Measurements from ENCODE around the gene KIF19. TPM values are rescaled to one million over a fixed set of nuclear protein-coding genes. Genes with fewer than 3 reads are reported as not detected.

KIF19 gene
- total and polyA plus RNA-seq, 2 donors (not counting 1 experiment from before 2014, with no cell fraction given): not detected

GRCh38 chr17:74394275-74394950, 68.4 kb downstream of the KIF19 start:
- H3K27ac Mint-ChIP-seq: no peak overlapping the region
- no peak overlapping the region for H3K4me3 ChIP-seq (ENCODE audit: control extremely low read depth in 1 of 5, extremely low read depth in 1 of 5, insufficient read depth in 1 of 5, low read depth in 2 of 5, low read length in 4 of 5)
- H3K36me3 ChIP-seq (replicated peaks in 1 of 2; ENCODE audit: control extremely low read depth in 1 of 2, control insufficient read depth in 1 of 2, extremely low read depth in 1 of 2, insufficient read depth in 2 of 2, low read length in 1 of 2): no peaks in the 10 kb centered on the region
- POLR2A ChIA-PET: no interaction called here
- no peak overlapping the region for H3K27ac ChIP-seq (ENCODE audit: low read length in 2 of 2)
- no peaks in the 10 kb centered on the region for H4K20me1 ChIP-seq (ENCODE audit: control insufficient read depth, insufficient read depth, low read length, poor library complexity, severe bottlenecking)
- no peak for TF ChIP-seq EZH2 (IDR thresholded peaks at IDR 0.05; ENCODE audit: borderline replicate concordance, insufficient read depth, low read depth, low read length, poor library complexity, severe bottlenecking)
- TF ChIP-seq, protein P1, sequence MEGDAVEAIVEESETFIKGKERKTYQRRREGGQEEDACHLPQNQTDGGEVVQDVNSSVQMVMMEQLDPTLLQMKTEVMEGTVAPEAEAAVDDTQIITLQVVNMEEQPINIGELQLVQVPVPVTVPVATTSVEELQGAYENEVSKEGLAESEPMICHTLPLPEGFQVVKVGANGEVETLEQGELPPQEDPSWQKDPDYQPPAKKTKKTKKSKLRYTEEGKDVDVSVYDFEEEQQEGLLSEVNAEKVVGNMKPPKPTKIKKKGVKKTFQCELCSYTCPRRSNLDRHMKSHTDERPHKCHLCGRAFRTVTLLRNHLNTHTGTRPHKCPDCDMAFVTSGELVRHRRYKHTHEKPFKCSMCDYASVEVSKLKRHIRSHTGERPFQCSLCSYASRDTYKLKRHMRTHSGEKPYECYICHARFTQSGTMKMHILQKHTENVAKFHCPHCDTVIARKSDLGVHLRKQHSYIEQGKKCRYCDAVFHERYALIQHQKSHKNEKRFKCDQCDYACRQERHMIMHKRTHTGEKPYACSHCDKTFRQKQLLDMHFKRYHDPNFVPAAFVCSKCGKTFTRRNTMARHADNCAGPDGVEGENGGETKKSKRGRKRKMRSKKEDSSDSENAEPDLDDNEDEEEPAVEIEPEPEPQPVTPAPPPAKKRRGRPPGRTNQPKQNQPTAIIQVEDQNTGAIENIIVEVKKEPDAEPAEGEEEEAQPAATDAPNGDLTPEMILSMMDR (IDR thresholded peaks at IDR 0.05): no peak
- H3K9me3 ChIP-seq (ENCODE audit: control extremely low read depth in 1 of 3, control insufficient read depth in 2 of 3, insufficient read depth in 1 of 3, low read length in 2 of 3): peaks cover 0 to 10% (median 0%) of the 10 kb centered on the region in 3 donors
- H3K9me3 Mint-ChIP-seq (ENCODE audit: insufficient read depth): no peaks in the 10 kb centered on the region
- peaks cover 18% of the 10 kb centered on the region for H3K27me3 Mint-ChIP-seq
- H3K4me3 Mint-ChIP-seq: no peak overlapping the region
- intact Hi-C loops (cut with micrococcal nuclease): no loop called here
- H3K9ac ChIP-seq (ENCODE audit: low read length): no peak overlapping the region
- H3K79me2 ChIP-seq (ENCODE audit: control insufficient read depth, insufficient read depth, low read length): no peaks in the 10 kb centered on the region
- no peak for ATAC-seq (ENCODE audit: low read depth)
- no peak overlapping the region for H3K4me2 ChIP-seq (replicated peaks; ENCODE audit: low read depth, low read length, poor library complexity, severe bottlenecking)
- no peaks in the 10 kb centered on the region for H3K4me1 ChIP-seq (ENCODE audit: control insufficient read depth in 2 of 2, insufficient read depth in 2 of 2, low read length in 2 of 2)
- no peak overlapping the region for H2AFZ ChIP-seq (ENCODE audit: insufficient read depth, low read depth, low read length, poor library complexity, severe bottlenecking)
- DNase-seq: no peak
- no peaks in the 10 kb centered on the region for H3K4me1 Mint-ChIP-seq
- peaks cover 0 to 9% (median 1%) of the 10 kb centered on the region in 4 experiments for H3K27me3 ChIP-seq (replicated peaks in 1 of 4; ENCODE audit: control extremely low read depth in 1 of 4, control insufficient read depth in 3 of 4, insufficient read depth in 4 of 4, low read length in 3 of 4)
- CTCF ChIA-PET: interaction anchor here (0.8 to 1.5 kb wide), 3 partner anchors 15 to 96 kb away, joined by 3 to 5 read pairs (median 4); no protein-coding TSS in a partner anchor
- 89% methylated on average over 11 of the region's 12 CpGs for WGBS (ENCODE audit: insufficient coverage)

DNA sequence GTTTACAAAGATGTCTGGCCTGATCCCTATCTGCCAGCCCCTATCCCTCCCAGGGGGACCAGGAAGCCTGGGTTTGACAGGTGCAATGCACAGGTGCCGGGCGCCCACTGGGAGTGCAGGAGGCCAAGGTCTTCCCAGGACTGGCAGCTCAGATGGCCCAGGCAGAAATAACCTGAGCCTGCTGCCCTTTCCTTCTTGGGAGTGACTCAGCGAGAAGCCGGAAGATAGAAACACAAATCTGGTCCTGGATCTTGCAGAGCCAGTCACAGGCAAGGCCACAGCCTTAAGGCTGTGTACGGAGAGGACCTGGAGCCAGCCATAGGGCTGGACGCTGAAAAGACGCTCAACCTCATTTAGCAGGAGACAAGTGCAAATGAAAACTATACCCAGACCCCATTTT, 69.0 kb downstream of the KIF19 start:
- no peak for ATAC-seq (ENCODE audit: low read depth)
- POLR2A ChIA-PET: no interaction called here

More for the DNA sequence above, 69.0 kb downstream of the KIF19 start:
- Mint-ChIP-seq H3K4me3 (no peak overlapping the region), H3K27me3 (peaks cover 21% of the 10 kb centered on the region), H3K27ac (no peak overlapping the region), H3K9me3 (ENCODE audit: insufficient read depth) (no peaks in the 10 kb centered on the region), H3K4me1 (no peaks in the 10 kb centered on the region)
- WGBS (ENCODE audit: insufficient coverage): 95% methylated on average over 7 of the region's 7 CpGs
- Histone ChIP-seq H3K9me3 (ENCODE audit: control extremely low read depth in 1 of 3, control insufficient read depth in 2 of 3, insufficient read depth in 1 of 3, low read length in 2 of 3) (peaks cover 0 to 10% (median 0%) of the 10 kb centered on the region in 3 donors), H3K9ac (ENCODE audit: low read length) (no peak overlapping the region), H3K4me1 (ENCODE audit: control insufficient read depth in 2 of 2, insufficient read depth in 2 of 2, low read length in 2 of 2) (no peaks in the 10 kb centered on the region), H2AFZ (ENCODE audit: insufficient read depth, low read depth, low read length, poor library complexity, severe bottlenecking) (no peak overlapping the region), H3K27ac (ENCODE audit: low read length in 2 of 2) (no peak overlapping the region), H4K20me1 (ENCODE audit: control insufficient read depth, insufficient read depth, low read length, poor library complexity, severe bottlenecking) (no peaks in the 10 kb centered on the region), H3K36me3 (replicated peaks in 1 of 2; ENCODE audit: control extremely low read depth in 1 of 2, control insufficient read depth in 1 of 2, extremely low read depth in 1 of 2, insufficient read depth in 2 of 2, low read length in 1 of 2) (no peaks in the 10 kb centered on the region), H3K27me3 (replicated peaks in 1 of 4; ENCODE audit: control extremely low read depth in 1 of 4, control insufficient read depth in 3 of 4, insufficient read depth in 4 of 4, low read length in 3 of 4) (peaks cover 0 to 9% (median 1%) of the 10 kb centered on the region in 4 experiments), H3K4me3 (ENCODE audit: control extremely low read depth in 1 of 5, extremely low read depth in 1 of 5, insufficient read depth in 1 of 5, low read depth in 2 of 5, low read length in 4 of 5) (no peak overlapping the region), H3K4me2 (replicated peaks; ENCODE audit: low read depth, low read length, poor library complexity, severe bottlenecking) (no peak overlapping the region), H3K79me2 (ENCODE audit: control insufficient read depth, insufficient read depth, low read length) (no peaks in the 10 kb centered on the region)
- no peak for DNase-seq
- CTCF ChIA-PET: interaction anchor here (0.8 to 1.1 kb wide), 2 partner anchors 16 to 95 kb away, joined by 3 to 5 read pairs; no protein-coding TSS in a partner anchor
- intact Hi-C loops (cut with micrococcal nuclease): no loop called here
- TF ChIP-seq, protein P1 (IDR thresholded peaks at IDR 0.05): no peak
- no peak for TF ChIP-seq EZH2 (IDR thresholded peaks at IDR 0.05; ENCODE audit: borderline replicate concordance, insufficient read depth, low read depth, low read length, poor library complexity, severe bottlenecking)

Data from B cell (primary cell).